GM12873 (cell line): ENCODE data around the gene COPRS.

Experiments
- CTCF ChIP-seq: IDR thresholded peaks from 2 replicates; pipeline ENCODE4 v1.5.1; 2012; ENCODE audit warnings: low read depth, mild to moderate bottlenecking, moderate library complexity, low read length, control low read depth; ENCODE audit not compliant: insufficient read depth; ENCODE audit errors: missing control alignments

The COPRS gene

DNA sequence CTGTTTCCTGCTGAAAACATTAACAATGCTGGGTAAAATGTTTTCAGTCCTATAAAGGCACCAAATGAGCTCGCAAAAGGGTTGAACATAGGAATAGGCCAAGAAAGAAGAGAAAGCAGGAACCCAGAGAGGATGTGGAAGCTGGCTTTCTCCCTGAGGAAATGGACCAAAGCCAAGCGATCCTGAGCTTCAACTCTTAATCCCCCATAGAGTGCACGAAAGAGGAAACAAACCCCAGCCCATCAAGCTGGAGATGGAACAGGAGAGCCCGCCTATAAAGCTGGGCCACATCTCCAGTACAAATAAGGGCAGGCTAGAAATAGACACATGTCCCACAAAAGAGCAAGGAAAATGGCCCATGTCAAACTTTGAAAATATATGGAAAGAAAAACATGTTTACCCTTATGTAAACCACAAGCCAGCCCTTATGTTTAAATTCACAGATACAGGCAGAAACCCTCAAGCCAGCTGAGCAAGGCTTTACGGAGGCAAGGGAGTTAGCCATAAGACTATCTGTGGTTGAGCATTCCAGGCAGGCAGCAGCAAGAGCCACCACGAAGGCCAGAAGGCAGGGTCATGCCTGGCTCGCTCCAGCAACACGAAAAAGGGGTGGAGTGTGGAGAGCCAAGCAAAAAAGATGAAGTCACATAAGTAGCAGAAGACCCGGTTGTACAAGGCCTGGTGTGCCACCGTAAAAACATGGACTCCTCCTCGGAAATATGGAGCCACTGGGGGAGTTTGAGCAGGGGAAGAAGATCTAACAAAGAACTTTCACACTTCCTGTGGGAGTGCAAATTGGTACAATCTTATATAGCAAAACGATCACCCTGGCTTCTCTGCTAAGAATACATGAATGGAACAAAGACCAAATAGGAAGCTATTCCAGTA is 27.8 kb downstream of the COPRS start:
- TF ChIP-seq CTCF = no peak

DNA sequence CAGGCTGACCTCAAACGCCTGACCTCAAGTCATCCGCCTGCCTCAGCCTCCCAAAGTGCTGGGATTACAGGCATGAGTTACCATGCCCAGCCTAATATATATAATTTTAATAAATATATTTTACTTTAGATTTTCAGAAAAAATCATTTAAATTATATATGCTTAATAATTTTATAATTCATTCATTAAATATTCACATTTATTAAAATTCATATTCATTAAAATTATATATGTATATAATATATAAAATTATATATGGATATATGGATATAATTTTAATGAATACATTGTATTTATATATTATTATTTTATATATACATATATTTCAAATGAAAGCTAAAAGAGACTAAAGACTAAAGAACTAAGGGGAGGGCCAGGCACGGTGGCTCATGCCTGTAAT is 29.4 kb downstream of the COPRS start:
- TF ChIP-seq CTCF = no peak

- no peak for TF ChIP-seq CTCF
These were observed 32.9 kb downstream of the COPRS start for GRCh38 chr17:31825961-31826691.

DNA sequence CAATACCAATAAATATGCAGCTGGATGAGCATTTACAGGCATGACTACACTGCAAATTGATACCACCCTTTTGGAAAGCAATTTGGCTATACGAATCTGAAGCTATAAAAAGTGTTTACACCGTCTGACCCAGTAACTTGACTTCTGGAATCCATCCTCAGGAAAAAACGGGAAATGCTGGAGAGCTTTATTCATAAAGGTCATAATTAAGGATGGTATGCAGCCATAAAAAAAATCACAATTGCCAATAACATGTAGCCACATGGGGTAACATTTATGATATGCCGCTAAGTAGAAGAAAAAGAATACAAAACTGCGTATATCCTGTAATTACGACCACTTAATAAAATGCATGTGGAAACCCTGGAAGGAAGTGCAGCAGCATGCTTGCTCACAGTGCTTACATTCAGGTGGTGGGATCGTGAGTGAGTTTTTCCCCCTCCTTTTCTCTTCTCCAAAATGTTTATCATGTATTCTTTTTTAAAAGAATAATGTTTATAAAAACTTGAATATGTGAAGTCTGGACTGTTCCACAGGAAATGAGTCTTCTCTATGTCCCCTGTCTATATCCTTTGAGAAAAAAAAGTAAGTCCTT is 34.2 kb downstream of the COPRS start:
- no peak for TF ChIP-seq CTCF

DNA sequence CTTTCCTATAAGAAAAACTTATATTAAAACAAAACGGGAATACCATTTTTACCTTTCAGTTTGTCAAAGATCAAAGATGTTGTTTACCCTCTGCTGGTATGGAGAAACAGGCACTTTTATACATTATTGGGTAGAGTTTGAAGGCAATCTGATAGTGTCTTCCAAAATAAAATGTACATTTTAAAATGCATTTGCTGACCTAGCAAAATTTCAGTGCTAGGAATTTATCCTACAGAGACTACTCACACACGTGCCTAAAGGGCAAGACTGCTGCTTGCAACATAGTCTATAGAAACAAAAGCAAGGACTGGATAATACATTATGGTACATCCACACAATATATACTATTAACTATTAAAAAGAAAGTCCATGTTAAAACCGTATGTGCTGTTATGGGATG is 36.0 kb downstream of the COPRS start:
- TF ChIP-seq CTCF = no peak

DNA sequence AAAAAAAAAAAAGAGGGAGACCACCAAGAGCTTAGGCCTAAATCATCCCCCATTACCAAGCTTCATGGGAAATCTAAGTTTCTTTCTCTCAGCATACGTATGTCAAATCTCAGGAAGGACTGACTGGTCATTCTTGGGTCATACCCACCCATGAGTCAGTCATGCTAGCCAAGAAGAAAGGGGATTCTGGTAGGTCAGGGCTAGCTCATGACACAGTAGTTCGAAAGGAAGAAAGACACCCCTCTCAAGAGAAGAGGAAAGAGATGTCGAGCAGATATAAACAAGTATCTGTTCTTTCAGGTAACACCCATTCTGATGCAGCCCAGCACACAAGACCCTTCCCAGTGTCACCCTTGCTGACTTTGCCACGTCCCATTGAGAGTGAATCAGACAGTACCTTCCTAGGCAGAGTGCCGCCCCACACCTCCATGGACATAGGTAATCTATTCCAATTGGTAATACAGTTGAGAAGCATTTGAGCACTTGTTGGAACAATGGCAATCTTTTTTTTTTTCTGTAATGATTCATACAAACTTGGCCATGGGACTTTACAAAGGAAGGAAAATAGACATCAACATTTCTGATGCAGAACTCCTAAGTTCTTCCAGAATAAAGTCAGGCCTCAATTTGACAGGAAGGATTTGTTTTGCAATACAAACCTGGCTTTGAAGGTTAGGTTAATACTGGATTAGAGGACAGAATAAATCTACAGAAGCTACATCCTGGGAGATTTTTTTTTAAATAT is 38.2 kb downstream of the COPRS start:
- TF ChIP-seq CTCF = no peak
